Neural cell (in vitro differentiated cells): ENCODE data around the gene CPPED1. TPM values are rescaled to one million over a fixed set of nuclear protein-coding genes. Genes with fewer than 3 reads are reported as not detected.

Source experiments
- H2AFZ ChIP-seq: fragments of 200-600, 300-800 bp; sonication (generic), shearing (Covaris generic); 2 replicates; pipeline ENCODE4 v1.6.0; 2014; ENCODE audit warnings: low read depth, mild to moderate bottlenecking, antibody characterized with exemption, low read length, moderate library complexity
- H3F3A ChIP-seq: fragments of 200-600 bp; shearing (Covaris generic); 2 replicates; pipeline ENCODE4 v1.6.1; 2016; ENCODE audit warnings: mild to moderate bottlenecking, moderate library complexity, mixed read lengths, antibody characterized with exemption, low read length; ENCODE audit not compliant: insufficient read depth, poor library complexity, severe bottlenecking
- H3K27ac ChIP-seq: fragments of 200-600, 300-800 bp; sonication (generic), shearing (Covaris generic); 2 replicates; pipeline ENCODE4 v1.5.1; 2014; ENCODE audit warnings: mild to moderate bottlenecking, low read length, moderate library complexity
- H3K27me3 ChIP-seq: fragments of 300-800, 200-600 bp; sonication (generic), shearing (Covaris generic); 2 replicates; pipeline ENCODE4 v1.6.0; 2014; ENCODE audit warnings: mild to moderate bottlenecking, low read depth, low read length, moderate library complexity; ENCODE audit not compliant: insufficient read depth
- H3K36me3 ChIP-seq: fragments of 300-800, 200-600 bp; sonication (generic), shearing (Covaris generic); 2 replicates; pipeline ENCODE4 v1.5.1; 2014; ENCODE audit warnings: mild to moderate bottlenecking, antibody characterized with exemption, low read length, moderate library complexity; ENCODE audit not compliant: insufficient read depth
- H3K4me2 ChIP-seq: fragments of 300-800, 200-600 bp; sonication (generic), shearing (Covaris generic); 2 replicates; pipeline ENCODE4 v1.6.0; 2014; ENCODE audit warnings: mild to moderate bottlenecking, low read length
- H3K4me3 ChIP-seq: fragments of 300-800, 200-600 bp; sonication (generic), shearing (Covaris generic); 2 replicates; pipeline ENCODE4 v1.5.1; 2014; ENCODE audit warnings: mild to moderate bottlenecking, low read length, moderate library complexity
- H3K79me2 ChIP-seq: fragments of 200-600 bp; shearing (Covaris generic); replicated peaks from 2 replicates; pipeline ENCODE4 v1.6.0; 2014; ENCODE audit warnings: mild to moderate bottlenecking, low read length, moderate library complexity; ENCODE audit not compliant: insufficient read depth
- H3K9ac ChIP-seq: fragments of 300-800, 200-600 bp; sonication (generic), shearing (Covaris generic); 2 replicates; pipeline ENCODE4 v1.6.1; 2016; ENCODE audit warnings: mild to moderate bottlenecking, low read length, mixed read lengths
- H3K9me2 ChIP-seq: fragments of 200-600 bp; shearing (Covaris generic); 2 replicates; pipeline ENCODE4 v1.6.1; 2016; ENCODE audit warnings: mild to moderate bottlenecking, low read length, mixed read lengths; ENCODE audit not compliant: insufficient read depth
- H3K9me3 ChIP-seq: fragments of 200-600, 300-800 bp; sonication (generic), shearing (Covaris generic); 2 replicates; pipeline ENCODE4 v1.6.1; 2016; ENCODE audit warnings: mild to moderate bottlenecking, mixed run types, low read length, moderate library complexity, mixed read lengths
- H4K20me1 ChIP-seq: fragments of 200-600 bp; shearing (Covaris generic); 2 replicates; pipeline ENCODE4 v1.6.1; 2016; ENCODE audit warnings: mild to moderate bottlenecking, mixed run types; ENCODE audit not compliant: insufficient read depth
- CTCF ChIP-seq: fragments of 450-650 bp; IDR thresholded peaks from 2 replicates; pipeline ENCODE4 v1.5.1; 2014; ENCODE audit warnings: antibody characterized with exemption, mild to moderate bottlenecking, moderate library complexity; ENCODE audit not compliant: poor library complexity, severe bottlenecking
- EP300 ChIP-seq: fragments of 450-650 bp; conservative IDR thresholded peaks from 2 replicates; pipeline ENCODE4 v1.6.1; 2014; ENCODE audit warnings: antibody characterized with exemption, mild to moderate bottlenecking, moderate library complexity; ENCODE audit not compliant: poor library complexity, severe bottlenecking
- EZH2 ChIP-seq: fragments of 200-600, 300-800 bp; shearing (Covaris generic), sonication (generic); IDR thresholded peaks from 2 replicates; pipeline ENCODE4 v1.6.1; 2014; ENCODE audit warnings: antibody characterized with exemption, low read length, borderline replicate concordance, mild to moderate bottlenecking; ENCODE audit not compliant: insufficient read depth, poor library complexity, severe bottlenecking
- MXI1 ChIP-seq: fragments of 450-650 bp; conservative IDR thresholded peaks from 2 replicates; pipeline ENCODE4 v1.6.1; 2014; ENCODE audit warnings: antibody characterized with exemption, mild to moderate bottlenecking; ENCODE audit not compliant: poor library complexity, severe bottlenecking
- POLR2AphosphoS5 ChIP-seq: IDR thresholded peaks from 2 replicates; pipeline ENCODE4 v1.6.1; 2012
- RAD21 ChIP-seq: fragments of 450-650 bp; conservative IDR thresholded peaks from 2 replicates; pipeline ENCODE4 v1.6.1; 2014; ENCODE audit warnings: antibody characterized with exemption, mild to moderate bottlenecking, moderate library complexity
- REST ChIP-seq: IDR thresholded peaks from 2 replicates; pipeline ENCODE4 v1.6.1; 2012; ENCODE audit warnings: borderline replicate concordance
- SMC3 ChIP-seq: fragments of 450-650 bp; conservative IDR thresholded peaks from 2 replicates; pipeline ENCODE4 v1.6.1; 2014; ENCODE audit warnings: antibody characterized with exemption, mild to moderate bottlenecking, moderate library complexity; ENCODE audit not compliant: poor library complexity
- TAF1 ChIP-seq: IDR thresholded peaks from 2 replicates; pipeline ENCODE4 v1.6.1; 2012; ENCODE audit warnings: low read depth
- polyA plus RNA-seq: library from polyadenylated mRNA; depleted of rRNA; stranded (reverse); fragments of >200 nt; gene quantifications from 2 replicates; pipeline ENCODE4 v1.2.3, GENCODE V29; 2014

Gene CPPED1
- polyA plus RNA-seq, 1 donor from 2014 or later, result 2.5 TPM

GRCh38 chr16:12742741-12743140 lies 60.9 kb downstream of the CPPED1 start:
- TF ChIP-seq TAF1 (no peak), EZH2 (no peak), REST (no peak), CTCF (no peak), EP300 (no peak), RAD21 (no peak)
- H3K27me3 ChIP-seq, result no peaks in the 10 kb centered on the region
- no peaks in the 10 kb centered on the region for H3K36me3 ChIP-seq
- no peak overlapping the region for H3K4me2 ChIP-seq
- peaks cover 8% of the 10 kb centered on the region for H3K9me3 ChIP-seq
- no peaks in the 10 kb centered on the region for H4K20me1 ChIP-seq
- H2AFZ ChIP-seq, result no peak overlapping the region
- no peaks in the 10 kb centered on the region for H3K79me2 ChIP-seq
- H3K9ac ChIP-seq, result no peak overlapping the region
- H3F3A ChIP-seq, result no peaks in the 10 kb centered on the region
- no peak overlapping the region for H3K4me3 ChIP-seq
- no peak overlapping the region for H3K27ac ChIP-seq
- no peaks in the 10 kb centered on the region for H3K9me2 ChIP-seq

- Histone ChIP-seq H3K79me2 (no peaks in the 10 kb centered on the region), H3K27ac (no peak overlapping the region), H3K9ac (no peak overlapping the region), H3K4me3 (no peak overlapping the region), H4K20me1 (no peaks in the 10 kb centered on the region), H3K27me3 (no peaks in the 10 kb centered on the region), H3K4me2 (no peak overlapping the region), H3F3A (no peaks in the 10 kb centered on the region), H3K36me3 (no peaks in the 10 kb centered on the region), H3K9me3 (peaks cover 8% of the 10 kb centered on the region), H3K9me2 (no peaks in the 10 kb centered on the region), H2AFZ (no peak overlapping the region)
- TF ChIP-seq MXI1 (no peak), CTCF (no peak), TAF1 (no peak), EZH2 (no peak), SMC3 (no peak), POLR2AphosphoS5 (no peak), REST (no peak), RAD21 (no peak), EP300 (no peak)
These were observed 62.6 kb downstream of the CPPED1 start for GRCh38 chr16:12740986-12741610.
